Measurements from ENCODE around the gene CD164L2. TPM values are rescaled to one million over a fixed set of nuclear protein-coding genes. Genes with fewer than 3 reads are reported as not detected.
A peak's percentile ranks its signal among the peaks of the same experiment; 100 is the strongest.

Gene CD164L2
- total and polyA plus RNA-seq, 2 experiments from 2014 or later = 2.0 to 2.8 TPM

GRCh38 chr1:27397110-27397509 lies 14.0 kb upstream of the CD164L2 start (continued):
- TF ChIP-seq ZNF462 (CRISPR knock-in tag; IDR thresholded peaks at IDR 0.05) (no peak), ETS1 (IDR thresholded peaks at IDR 0.05) (no peak)

- Histone ChIP-seq H3K27ac (ENCODE audit: low read depth) (no peak overlapping the region), H3K4me3 (no peak overlapping the region), H3K27me3 (ENCODE audit: insufficient read depth) (no peaks in the 10 kb centered on the region), H3F3A (replicated peaks; ENCODE audit: low read depth) (peaks cover 7% of the 10 kb centered on the region; the same call in 1 of the 2 replicates), H3K36me3 (ENCODE audit: insufficient read depth) (no peaks in the 10 kb centered on the region), H3K9me2 (ENCODE audit: insufficient read depth) (no peaks in the 10 kb centered on the region), H2AFZ (no peak overlapping the region), H3K4me1 (ENCODE audit: insufficient read depth) (peaks cover 28% of the 10 kb centered on the region), H3K4me2 (no peak overlapping the region), H3K79me2 (replicated peaks; ENCODE audit: insufficient read depth) (no peaks in the 10 kb centered on the region), H4K20me1 (replicated peaks; ENCODE audit: insufficient read depth) (no peaks in the 10 kb centered on the region)
- Mint-ChIP-seq H3K4me3 (no peak overlapping the region), H3K27me3 (ENCODE audit: insufficient read depth, low read depth, poor library complexity) (peaks cover 36% of the 10 kb centered on the region), H3K4me1 (peaks cover 53% of the 10 kb centered on the region), H3K27ac (no peak overlapping the region), H3K9me3 (no peaks in the 10 kb centered on the region), H3K36me3 (ENCODE audit: low read depth) (peaks cover 5% of the 10 kb centered on the region; the same call in 1 of the 3 replicates)
- DNase-seq (ENCODE audit: low spot score) (peak; percentile 91), ATAC-seq (peak; percentile 25)
- no peak for TF ChIP-seq CREB1 (CRISPR knock-in tag; IDR thresholded peaks at IDR 0.05; ENCODE audit: low read depth)
- no peak for TF ChIP-seq ETS1 (IDR thresholded peaks at IDR 0.05)
- peak; percentile 89 to 94 for TF ChIP-seq CTCF (conservative IDR thresholded peaks at IDR 0.05; ENCODE audit: low read depth in 2 of 2)
- no peak for TF ChIP-seq ZNF331 (CRISPR knock-in tag; IDR thresholded peaks at IDR 0.05; ENCODE audit: low read depth)
- no peak for TF ChIP-seq NANOG (IDR thresholded peaks at IDR 0.05; ENCODE audit: borderline replicate concordance)
- no peak for TF ChIP-seq REST (IDR thresholded peaks at IDR 0.05; ENCODE audit: unreplicated experiment)
These were observed 12.5 kb upstream of the CD164L2 start for GRCh38 chr1:27395441-27396195.

Measured in GM23338 (cell line).